ENCODE measurements around the gene ATP2C2. TPM values are rescaled to one million over a fixed set of nuclear protein-coding genes. Genes with fewer than 3 reads are reported as not detected.

The ATP2C2 gene
- total RNA-seq, 1 experiment from 2014 or later, result not detected

DNA sequence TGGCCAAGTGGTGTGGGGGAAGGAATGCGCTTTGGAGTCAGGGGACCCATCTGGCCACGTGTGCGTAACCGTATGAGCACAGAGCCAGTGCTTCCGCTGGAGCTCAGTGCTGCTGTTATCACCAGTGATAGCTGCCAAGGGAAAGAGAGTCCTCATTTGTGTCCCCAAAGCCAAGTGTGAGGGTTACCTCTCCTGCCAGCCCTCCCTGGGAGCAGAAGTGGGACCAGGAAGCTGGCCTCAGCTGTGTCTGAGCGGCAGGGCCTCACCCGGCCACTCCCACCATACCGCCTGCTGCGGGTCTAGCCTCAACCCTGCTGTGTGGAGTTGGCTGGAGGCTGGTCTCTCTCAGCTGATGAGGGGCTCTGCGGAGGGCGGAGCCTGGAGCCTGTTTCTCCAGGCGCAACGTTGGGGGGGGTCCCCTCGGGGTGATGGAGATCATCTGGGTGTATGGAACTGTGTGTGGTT, 91.6 kb downstream of the ATP2C2 start:
- no peak for TF ChIP-seq EZH2 (IDR thresholded peaks at IDR 0.05; ENCODE audit: borderline replicate concordance, low read depth, low read length, poor library complexity, severe bottlenecking)
- TF ChIP-seq, protein P1, sequence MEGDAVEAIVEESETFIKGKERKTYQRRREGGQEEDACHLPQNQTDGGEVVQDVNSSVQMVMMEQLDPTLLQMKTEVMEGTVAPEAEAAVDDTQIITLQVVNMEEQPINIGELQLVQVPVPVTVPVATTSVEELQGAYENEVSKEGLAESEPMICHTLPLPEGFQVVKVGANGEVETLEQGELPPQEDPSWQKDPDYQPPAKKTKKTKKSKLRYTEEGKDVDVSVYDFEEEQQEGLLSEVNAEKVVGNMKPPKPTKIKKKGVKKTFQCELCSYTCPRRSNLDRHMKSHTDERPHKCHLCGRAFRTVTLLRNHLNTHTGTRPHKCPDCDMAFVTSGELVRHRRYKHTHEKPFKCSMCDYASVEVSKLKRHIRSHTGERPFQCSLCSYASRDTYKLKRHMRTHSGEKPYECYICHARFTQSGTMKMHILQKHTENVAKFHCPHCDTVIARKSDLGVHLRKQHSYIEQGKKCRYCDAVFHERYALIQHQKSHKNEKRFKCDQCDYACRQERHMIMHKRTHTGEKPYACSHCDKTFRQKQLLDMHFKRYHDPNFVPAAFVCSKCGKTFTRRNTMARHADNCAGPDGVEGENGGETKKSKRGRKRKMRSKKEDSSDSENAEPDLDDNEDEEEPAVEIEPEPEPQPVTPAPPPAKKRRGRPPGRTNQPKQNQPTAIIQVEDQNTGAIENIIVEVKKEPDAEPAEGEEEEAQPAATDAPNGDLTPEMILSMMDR (conservative IDR thresholded peaks at IDR 0.05; ENCODE audit: low read depth, low read length), result no peak
- no peak for DNase-seq (ENCODE audit: low spot score)
- POLR2A ChIA-PET (ENCODE audit: low non-redundant PET), result no interaction called here
- H3K9me3 ChIP-seq (ENCODE audit: low read depth, low read length, poor library complexity, severe bottlenecking), result no peaks in the 10 kb centered on the region
- CTCF ChIA-PET, result no interaction called here
- no peaks in the 10 kb centered on the region for H3K4me1 ChIP-seq (ENCODE audit: insufficient read depth, low read length, poor library complexity, severe bottlenecking)
- H3K27ac ChIP-seq (ENCODE audit: low read depth, low read length, poor library complexity, severe bottlenecking), result no peak overlapping the region
- no peak overlapping the region for H3K4me3 ChIP-seq (ENCODE audit: low read depth, low read length, poor library complexity, severe bottlenecking)
- intact Hi-C loops (cut with micrococcal nuclease; ENCODE audit: unreplicated experiment), result no loop called here
- H3K27me3 ChIP-seq (replicated peaks; ENCODE audit: insufficient read depth, low read depth, low read length, poor library complexity), result no peaks in the 10 kb centered on the region
- BruUV-seq (replicated peaks), result no TSS peak
- H3K36me3 ChIP-seq (ENCODE audit: insufficient read depth, low read length, poor library complexity, severe bottlenecking), result no peaks in the 10 kb centered on the region

DNA sequence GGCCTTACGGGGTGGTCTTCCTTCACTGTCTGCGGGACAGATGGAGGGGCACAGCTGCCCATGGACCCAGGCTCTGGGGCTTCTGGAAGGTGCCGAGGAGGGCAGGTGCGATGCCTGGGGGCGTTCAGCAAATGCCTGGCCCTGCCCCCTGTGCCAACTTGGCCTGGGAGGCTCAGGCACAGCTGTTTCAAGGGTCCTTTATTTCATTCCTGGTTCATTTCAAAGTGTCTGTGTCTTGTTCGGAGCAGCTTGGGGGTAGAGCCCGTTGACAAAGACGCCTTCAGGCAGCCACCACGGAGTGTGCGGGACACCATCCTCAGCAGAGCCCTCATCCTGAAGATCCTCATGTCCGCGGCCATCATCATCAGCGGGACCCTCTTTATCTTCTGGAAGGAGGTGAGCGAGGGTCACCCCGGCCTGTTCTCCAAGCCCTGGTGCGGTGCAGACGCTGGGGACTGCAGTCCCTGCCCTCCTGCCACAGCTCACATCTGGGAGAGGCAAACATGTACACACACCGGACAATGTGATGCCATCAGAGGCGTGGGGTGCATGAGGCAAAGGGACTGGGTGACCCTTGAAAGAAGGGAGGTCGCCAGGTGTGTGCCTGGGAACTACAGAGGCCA, 92.2 kb downstream of the ATP2C2 start:
- no peaks in the 10 kb centered on the region for H3K4me1 ChIP-seq (ENCODE audit: insufficient read depth, low read length, poor library complexity, severe bottlenecking)
- no TSS peak for BruUV-seq (replicated peaks)
- no peak overlapping the region for H3K4me3 ChIP-seq (ENCODE audit: low read depth, low read length, poor library complexity, severe bottlenecking)
- H3K27me3 ChIP-seq (replicated peaks; ENCODE audit: insufficient read depth, low read depth, low read length, poor library complexity), result no peaks in the 10 kb centered on the region
- ChIA-PET CTCF (no interaction called here), POLR2A (ENCODE audit: low non-redundant PET) (no interaction called here)
- no peak for DNase-seq (ENCODE audit: low spot score)
- no peak overlapping the region for H3K27ac ChIP-seq (ENCODE audit: low read depth, low read length, poor library complexity, severe bottlenecking)
- intact Hi-C loops (cut with micrococcal nuclease; ENCODE audit: unreplicated experiment), result no loop called here
- H3K9me3 ChIP-seq (ENCODE audit: low read depth, low read length, poor library complexity, severe bottlenecking), result no peaks in the 10 kb centered on the region
- no peaks in the 10 kb centered on the region for H3K36me3 ChIP-seq (ENCODE audit: insufficient read depth, low read length, poor library complexity, severe bottlenecking)
- TF ChIP-seq, protein P1 (conservative IDR thresholded peaks at IDR 0.05; ENCODE audit: low read depth, low read length), result no peak
- TF ChIP-seq EZH2 (IDR thresholded peaks at IDR 0.05; ENCODE audit: borderline replicate concordance, low read depth, low read length, poor library complexity, severe bottlenecking), result no peak

DNA sequence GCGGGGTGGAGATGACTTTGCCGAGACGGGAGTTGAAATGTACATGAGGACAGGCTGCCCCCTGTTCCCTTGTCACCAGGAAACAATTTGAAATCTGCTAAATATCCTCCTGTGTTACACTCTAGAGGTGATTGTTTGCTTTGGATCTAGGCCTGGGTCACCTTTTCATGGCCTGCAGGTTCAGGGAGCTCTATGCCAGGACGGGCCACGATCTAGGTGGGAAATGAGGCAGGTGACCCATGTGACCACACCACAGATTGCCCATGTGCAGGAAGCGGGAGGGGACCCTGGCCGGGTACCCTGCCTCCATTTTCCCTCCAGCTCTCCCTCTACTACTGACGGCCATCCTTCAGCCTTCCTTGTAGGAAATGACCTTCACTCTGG, 92.7 kb downstream of the ATP2C2 start:
- H3K4me1 ChIP-seq (ENCODE audit: insufficient read depth, low read length, poor library complexity, severe bottlenecking), result no peaks in the 10 kb centered on the region
- H3K36me3 ChIP-seq (ENCODE audit: insufficient read depth, low read length, poor library complexity, severe bottlenecking), result no peaks in the 10 kb centered on the region
- no peak overlapping the region for H3K27ac ChIP-seq (ENCODE audit: low read depth, low read length, poor library complexity, severe bottlenecking)
- intact Hi-C loops (cut with micrococcal nuclease; ENCODE audit: unreplicated experiment), result no loop called here
- TF ChIP-seq EZH2 (IDR thresholded peaks at IDR 0.05; ENCODE audit: borderline replicate concordance, low read depth, low read length, poor library complexity, severe bottlenecking), result no peak
- TF ChIP-seq, protein P1 (conservative IDR thresholded peaks at IDR 0.05; ENCODE audit: low read depth, low read length), result no peak
- CTCF ChIA-PET, result no interaction called here
- no TSS peak for BruUV-seq (replicated peaks)
- no peaks in the 10 kb centered on the region for H3K9me3 ChIP-seq (ENCODE audit: low read depth, low read length, poor library complexity, severe bottlenecking)
- no peak for DNase-seq (ENCODE audit: low spot score)
- H3K4me3 ChIP-seq (ENCODE audit: low read depth, low read length, poor library complexity, severe bottlenecking), result no peak overlapping the region
- POLR2A ChIA-PET (ENCODE audit: low non-redundant PET), result no interaction called here
- no peaks in the 10 kb centered on the region for H3K27me3 ChIP-seq (replicated peaks; ENCODE audit: insufficient read depth, low read depth, low read length, poor library complexity)
